ENCODE measurements around the gene PPP4R4.

The PPP4R4 gene

GRCh38 chr14:94175011-94175745, 1.1 kb downstream of the PPP4R4 start:
- H3K27me3 ChIP-seq (ENCODE audit: insufficient read depth, low read depth): no peaks in the 10 kb centered on the region
- no peaks in the 10 kb centered on the region for H3K36me3 ChIP-seq (ENCODE audit: insufficient read depth)
- H3K27ac ChIP-seq: no peak overlapping the region
- no peak for TF ChIP-seq CTCF (conservative IDR thresholded peaks at IDR 0.05; ENCODE audit: low read depth, low read length)
- H3K79me2 ChIP-seq (ENCODE audit: insufficient read depth, low read depth): no peaks in the 10 kb centered on the region
- no peak overlapping the region for H3K4me2 ChIP-seq
- H3K4me3 ChIP-seq (IDR thresholded peaks at IDR 0.05; ENCODE audit: insufficient read depth, low read depth, low read length): no peak overlapping the region
- no peaks in the 10 kb centered on the region for H4K20me1 ChIP-seq (ENCODE audit: insufficient read depth)
- no peak overlapping the region for H2AFZ ChIP-seq (ENCODE audit: low read depth)
- H3K4me1 ChIP-seq (ENCODE audit: low read depth, poor library complexity, severe bottlenecking): peaks cover 2% of the 10 kb centered on the region
- no peak overlapping the region for H3K9ac ChIP-seq

- H3K27ac ChIP-seq: no peak overlapping the region
- H3K27me3 ChIP-seq (ENCODE audit: insufficient read depth, low read depth): no peaks in the 10 kb centered on the region
- H3K4me3 ChIP-seq (IDR thresholded peaks at IDR 0.05; ENCODE audit: insufficient read depth, low read depth, low read length): no peak overlapping the region
- H3K4me1 ChIP-seq (ENCODE audit: low read depth, poor library complexity, severe bottlenecking): peaks cover 6% of the 10 kb centered on the region
- no peaks in the 10 kb centered on the region for H4K20me1 ChIP-seq (ENCODE audit: insufficient read depth)
- H3K79me2 ChIP-seq (ENCODE audit: insufficient read depth, low read depth): no peaks in the 10 kb centered on the region
- no peak overlapping the region for H3K4me2 ChIP-seq
- no peak overlapping the region for H2AFZ ChIP-seq (ENCODE audit: low read depth)
- H3K9ac ChIP-seq: no peak overlapping the region
- TF ChIP-seq CTCF (conservative IDR thresholded peaks at IDR 0.05; ENCODE audit: low read depth, low read length): no peak
- no peaks in the 10 kb centered on the region for H3K36me3 ChIP-seq (ENCODE audit: insufficient read depth)
These were observed 1.6 kb downstream of the PPP4R4 start for GRCh38 chr14:94175747-94176146.

GRCh38 chr14:94176808-94177207, 2.7 kb downstream of the PPP4R4 start:
- Histone ChIP-seq H3K79me2 (ENCODE audit: insufficient read depth, low read depth) (no peaks in the 10 kb centered on the region), H3K4me3 (IDR thresholded peaks at IDR 0.05; ENCODE audit: insufficient read depth, low read depth, low read length) (no peak overlapping the region), H2AFZ (ENCODE audit: low read depth) (no peak overlapping the region), H3K9ac (no peak overlapping the region), H4K20me1 (ENCODE audit: insufficient read depth) (no peaks in the 10 kb centered on the region), H3K4me2 (no peak overlapping the region), H3K27me3 (ENCODE audit: insufficient read depth, low read depth) (no peaks in the 10 kb centered on the region), H3K36me3 (ENCODE audit: insufficient read depth) (no peaks in the 10 kb centered on the region), H3K4me1 (ENCODE audit: low read depth, poor library complexity, severe bottlenecking) (peaks cover 14% of the 10 kb centered on the region), H3K27ac (no peak overlapping the region)
- TF ChIP-seq CTCF (conservative IDR thresholded peaks at IDR 0.05; ENCODE audit: low read depth, low read length): no peak

DNA sequence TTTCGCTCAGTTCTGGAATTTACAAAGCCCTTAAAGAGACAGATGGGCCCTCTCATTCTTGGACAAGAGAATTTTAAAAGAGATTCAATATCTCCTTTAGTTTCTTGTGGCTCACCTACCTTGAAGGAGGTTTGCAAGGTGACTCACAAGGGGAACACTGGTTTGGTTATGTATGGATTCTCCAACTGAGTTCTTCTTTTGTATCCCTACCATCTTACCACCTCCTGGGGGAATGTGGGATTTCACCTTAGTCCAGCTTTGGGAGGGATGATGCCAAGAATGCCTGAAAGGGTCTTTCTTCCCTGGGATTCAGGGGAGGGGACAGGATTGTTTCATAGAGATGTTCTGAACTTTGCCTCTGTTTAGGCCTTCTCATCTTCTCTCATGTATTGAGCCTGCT, 3.7 kb downstream of the PPP4R4 start:
- Histone ChIP-seq H3K9ac (no peak overlapping the region), H4K20me1 (ENCODE audit: insufficient read depth) (no peaks in the 10 kb centered on the region), H3K27ac (no peak overlapping the region), H3K4me1 (ENCODE audit: low read depth, poor library complexity, severe bottlenecking) (peaks cover 15% of the 10 kb centered on the region), H3K36me3 (ENCODE audit: insufficient read depth) (no peaks in the 10 kb centered on the region), H3K79me2 (ENCODE audit: insufficient read depth, low read depth) (no peaks in the 10 kb centered on the region), H3K4me2 (no peak overlapping the region), H3K27me3 (ENCODE audit: insufficient read depth, low read depth) (no peaks in the 10 kb centered on the region), H2AFZ (ENCODE audit: low read depth) (no peak overlapping the region), H3K4me3 (IDR thresholded peaks at IDR 0.05; ENCODE audit: insufficient read depth, low read depth, low read length) (no peak overlapping the region)
- no peak for TF ChIP-seq CTCF (conservative IDR thresholded peaks at IDR 0.05; ENCODE audit: low read depth, low read length)

Data from KMS-11 (cell line).